GM19467 (cell line): ENCODE results near the gene STRN3.
"Not testable (repeated sequence)": the region's sequence is repeated elsewhere in the genome, so short reads cannot be mapped to it uniquely, and the experiment has no call there.

Source experiments
- ATAC-seq: cut with Tn5 transposase; IDR thresholded peaks from one replicate; pipeline ENCODE4 v1.9.1; 2021; ENCODE audit warnings: mild to moderate bottlenecking, moderate library complexity; ENCODE audit not compliant: unreplicated experiment

The STRN3 gene

DNA sequence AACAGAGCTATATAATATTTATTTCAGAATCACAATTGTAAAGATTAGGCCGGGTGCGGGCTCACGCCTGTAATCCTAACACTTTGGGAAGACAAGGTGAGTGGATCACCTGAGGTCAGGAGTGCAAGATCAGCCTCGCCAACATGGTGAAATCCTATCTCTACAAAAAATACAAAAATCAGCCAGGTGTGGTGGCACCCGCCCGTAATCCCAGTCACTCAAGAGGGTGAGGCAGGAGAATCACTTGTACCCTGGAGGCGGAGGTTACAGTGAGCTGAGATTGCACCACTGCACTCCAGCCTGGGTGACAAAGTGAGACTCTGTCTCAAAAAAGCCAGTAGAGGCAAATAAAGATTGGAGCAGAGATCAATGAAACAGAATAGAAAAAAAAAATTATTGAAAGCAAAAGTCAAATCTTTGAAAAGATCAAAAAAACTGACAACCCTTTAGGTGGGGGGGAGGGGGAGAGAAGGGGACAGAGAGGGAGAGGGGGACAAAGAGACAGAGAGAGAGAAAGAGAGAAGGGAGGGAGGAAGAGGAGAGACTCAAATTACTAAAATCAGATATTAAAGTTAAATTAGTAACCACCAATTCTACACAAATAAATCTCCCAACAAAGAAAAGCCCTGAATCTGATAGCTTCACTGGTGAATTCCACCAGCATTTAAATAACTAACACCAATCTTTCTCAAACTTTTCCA, 53.1 kb downstream of the STRN3 start:
- no peak for ATAC-seq

DNA sequence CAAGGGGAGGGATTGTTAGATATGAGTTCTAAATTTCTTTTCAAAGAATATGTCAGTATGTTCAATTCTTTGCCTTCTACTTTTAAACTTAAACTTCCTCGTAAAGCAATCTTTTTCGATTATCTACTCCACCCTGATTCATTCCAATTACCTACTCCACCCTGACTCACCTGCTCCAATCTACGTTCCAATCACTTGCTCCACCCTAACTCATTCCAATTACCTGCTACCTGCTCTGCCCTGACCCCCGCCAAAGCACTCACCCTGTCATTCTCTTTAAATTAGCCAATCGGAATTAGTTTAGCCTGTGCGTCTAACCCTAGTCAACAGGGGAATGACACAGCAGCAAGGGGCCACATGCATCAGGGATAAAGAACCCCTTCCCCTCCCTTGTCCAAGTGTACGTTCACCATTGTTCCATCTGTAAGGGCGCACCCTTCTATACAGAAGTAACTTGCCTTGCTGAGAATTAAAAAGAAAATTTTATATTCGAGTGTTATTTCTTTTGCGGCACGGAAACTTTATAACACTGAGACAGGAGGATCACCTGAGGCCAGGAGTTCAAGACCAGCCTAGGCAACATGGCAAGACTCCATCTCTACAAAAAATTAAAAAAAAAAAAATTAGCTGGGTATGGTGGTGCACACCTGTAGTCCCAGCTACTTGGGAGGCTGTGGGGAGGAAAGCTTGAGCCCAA, 54.0 kb downstream of the STRN3 start:
- ATAC-seq: not testable (repeated sequence)

DNA sequence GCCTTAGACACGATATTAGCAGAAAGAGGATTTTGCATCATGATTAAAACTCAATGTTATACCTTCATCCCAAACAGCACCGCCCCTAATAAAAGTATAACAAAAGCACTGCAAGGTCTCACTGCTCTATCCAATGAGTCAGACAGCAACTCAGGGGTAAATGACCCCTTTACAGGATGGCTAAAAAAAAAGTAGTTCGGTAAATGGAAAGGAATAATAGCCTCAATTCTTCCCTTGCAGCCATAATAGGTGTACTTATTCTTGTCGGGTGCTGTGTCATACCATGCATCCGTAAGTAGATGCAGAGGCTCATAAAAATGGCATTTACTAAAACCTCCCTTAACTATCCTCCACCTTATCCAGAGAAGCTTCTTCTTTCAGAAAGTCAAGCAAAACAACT, 54.6 kb downstream of the STRN3 start:
- no peak for ATAC-seq

DNA sequence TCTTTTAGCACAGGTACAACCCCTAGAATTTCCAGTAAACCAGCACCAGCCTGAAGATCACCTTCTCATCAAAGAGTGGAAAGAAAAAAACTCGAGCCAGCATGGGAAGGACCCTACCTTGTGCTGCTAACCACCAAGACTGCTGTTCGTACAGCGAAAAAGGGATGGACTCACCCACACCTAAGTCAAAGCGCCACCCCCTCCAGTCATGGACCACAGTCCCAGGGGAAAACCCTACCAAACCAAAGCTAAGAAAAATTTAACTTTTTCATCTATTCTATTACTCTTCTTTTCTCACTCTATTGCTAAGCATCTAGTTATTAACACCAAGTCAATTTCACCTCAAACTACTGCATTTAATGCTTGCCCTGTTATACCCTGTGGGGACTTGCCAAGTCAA, 56.4 kb downstream of the STRN3 start:
- ATAC-seq: peak; percentile 64

DNA sequence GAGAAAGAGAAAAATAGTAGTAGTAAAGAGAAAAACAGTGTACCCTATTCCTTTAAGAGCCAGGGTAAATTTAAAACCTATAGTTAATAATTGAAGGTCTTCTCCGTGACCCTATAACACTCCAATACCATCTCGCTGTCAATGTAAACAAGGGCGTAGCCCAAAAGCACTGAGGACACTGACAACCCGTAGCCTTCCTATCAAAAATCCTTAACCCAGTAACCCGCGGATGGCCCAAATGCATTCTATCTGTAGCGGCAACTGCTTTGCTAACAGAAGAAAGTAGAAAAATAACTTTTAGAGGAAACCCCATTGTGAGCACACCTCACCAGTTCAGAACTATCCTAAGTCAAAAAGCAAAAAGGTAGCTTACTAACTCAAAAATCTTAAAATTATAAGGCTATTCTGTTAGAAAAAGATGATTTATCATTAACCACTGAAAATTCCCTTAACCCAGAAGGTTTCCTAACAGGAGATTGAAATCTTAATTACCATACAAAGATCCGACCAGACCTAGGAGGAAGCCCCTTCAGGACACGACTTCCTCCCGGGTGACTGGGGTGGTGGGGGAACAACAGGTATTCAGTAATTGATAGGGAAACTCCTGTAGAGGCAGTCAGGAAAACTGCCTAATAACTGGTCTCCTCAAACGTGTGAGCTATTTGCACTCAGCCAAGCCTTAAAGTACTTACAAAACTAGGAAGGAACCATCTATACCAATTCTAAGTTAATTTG, 58.6 kb downstream of the STRN3 start:
- ATAC-seq: not testable (repeated sequence)

DNA sequence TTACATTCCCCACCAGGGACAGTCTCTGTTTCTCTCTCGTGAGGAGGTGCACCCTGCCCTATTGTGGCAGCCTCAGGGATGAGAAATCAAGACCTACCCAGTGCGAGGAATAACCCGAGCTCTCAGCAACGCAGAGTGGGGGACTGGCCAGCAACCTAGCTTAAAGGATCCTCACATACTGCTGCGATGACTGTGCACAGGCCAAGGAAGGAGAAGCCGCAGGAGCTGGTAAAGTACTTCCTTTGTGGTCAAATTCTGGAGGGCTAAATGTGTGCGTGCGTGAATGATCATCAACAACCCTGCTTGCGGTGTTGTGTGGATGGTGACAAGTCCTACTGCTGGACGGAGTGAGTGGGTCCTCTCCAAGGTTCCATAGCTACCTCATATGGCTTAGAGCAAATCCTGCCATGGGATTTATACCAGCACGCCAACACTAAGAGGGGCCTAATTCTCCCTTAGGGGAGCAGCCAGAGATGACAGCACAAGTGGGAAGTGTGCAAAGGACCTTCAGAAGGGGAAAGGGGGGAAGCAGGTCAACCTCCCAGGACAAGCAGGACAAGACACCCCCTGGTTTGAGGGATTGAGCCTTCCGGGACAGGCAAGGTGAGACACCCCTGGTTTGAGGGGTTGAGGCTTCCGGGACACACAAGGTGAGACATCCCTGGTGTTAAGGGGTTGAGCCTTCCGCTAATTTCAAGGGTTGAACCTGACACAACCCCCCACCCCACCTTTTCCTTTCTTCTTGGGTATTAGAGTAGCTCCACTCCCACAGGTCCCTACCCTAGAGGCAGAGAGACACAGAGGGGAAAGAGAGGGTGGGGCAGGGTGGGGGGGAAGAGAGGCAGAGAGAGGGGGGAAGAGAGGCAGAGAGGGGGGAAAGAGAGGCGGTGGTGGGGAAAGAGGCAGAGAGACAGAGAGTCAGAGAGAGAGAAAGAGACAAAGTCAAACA, 59.5 kb downstream of the STRN3 start:
- no peak for ATAC-seq

DNA sequence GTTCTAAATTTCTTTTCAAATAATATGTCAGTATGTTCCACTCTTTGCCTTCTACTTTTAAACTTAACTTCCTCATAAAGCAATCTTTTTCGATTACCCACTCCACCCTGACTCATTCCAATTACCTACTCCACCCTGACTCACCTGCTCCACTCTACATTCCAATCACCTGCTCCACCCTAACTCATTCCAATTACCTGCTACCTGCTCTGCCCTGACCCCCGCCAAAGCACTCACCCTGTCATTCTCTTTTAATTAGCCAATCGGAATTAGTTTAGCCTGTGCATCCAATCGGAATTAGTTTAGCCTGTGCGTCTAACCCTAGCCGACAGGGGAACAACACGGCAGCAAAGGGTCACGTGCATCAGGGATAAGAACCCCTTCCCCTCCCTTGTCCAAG, 60.3 kb downstream of the STRN3 start:
- not testable (repeated sequence) for ATAC-seq

DNA sequence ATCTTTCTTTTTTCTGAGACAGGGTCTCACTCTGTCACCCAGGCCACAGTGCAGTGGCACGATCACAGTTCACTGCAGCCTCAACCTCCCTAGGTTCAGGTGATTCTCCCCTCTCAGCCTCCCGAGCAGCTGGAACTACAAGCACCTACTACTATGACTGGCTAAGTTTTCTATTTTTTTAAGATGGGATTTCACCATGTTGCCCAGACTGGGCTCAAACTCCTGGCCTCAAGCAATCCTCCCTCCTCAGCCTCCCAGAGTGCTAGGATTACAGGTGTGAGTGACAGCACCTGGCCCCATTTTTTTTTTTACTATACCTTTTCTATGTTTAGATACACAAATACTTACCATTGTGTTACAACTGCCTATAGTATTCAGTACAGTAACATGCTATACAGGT, 63.6 kb downstream of the STRN3 start:
- not testable (repeated sequence) for ATAC-seq

DNA sequence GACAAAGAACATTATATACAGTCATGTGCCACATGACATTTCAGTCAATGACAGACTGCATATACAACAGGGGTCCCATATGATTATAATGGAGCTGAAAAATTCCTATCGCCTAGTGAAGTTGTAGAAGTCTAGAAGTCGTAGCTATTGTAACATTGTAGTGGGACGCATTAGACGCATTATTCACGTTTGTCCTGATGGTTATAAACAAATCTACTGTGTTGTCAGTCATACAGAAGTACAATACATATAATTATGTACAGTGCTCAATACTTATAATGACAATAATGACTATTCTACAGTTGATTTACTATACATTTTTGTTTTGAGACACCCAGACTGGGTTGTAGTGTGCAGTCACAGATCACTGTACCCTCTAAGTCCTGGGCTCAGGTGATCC, 64.8 kb downstream of the STRN3 start:
- no peak for ATAC-seq

DNA sequence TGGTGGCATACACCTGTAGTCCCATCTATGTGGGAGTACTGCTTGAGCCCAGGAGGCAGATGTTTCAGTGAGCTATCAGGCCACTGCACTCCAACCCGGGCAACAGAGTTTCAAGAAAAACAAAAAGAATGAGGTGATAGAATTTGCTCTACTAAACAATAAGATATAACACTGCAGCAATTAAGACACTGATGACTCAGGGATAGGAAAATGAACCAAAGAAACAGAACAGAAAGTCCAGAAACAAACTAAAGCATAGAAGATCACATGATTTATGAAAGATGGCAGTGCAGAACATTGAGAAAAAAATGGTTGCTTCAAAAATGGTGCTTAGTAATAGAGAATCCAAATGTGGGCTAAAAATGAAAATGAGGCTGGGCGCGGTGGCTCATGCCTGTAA, 66.0 kb downstream of the STRN3 start:
- no peak for ATAC-seq

DNA sequence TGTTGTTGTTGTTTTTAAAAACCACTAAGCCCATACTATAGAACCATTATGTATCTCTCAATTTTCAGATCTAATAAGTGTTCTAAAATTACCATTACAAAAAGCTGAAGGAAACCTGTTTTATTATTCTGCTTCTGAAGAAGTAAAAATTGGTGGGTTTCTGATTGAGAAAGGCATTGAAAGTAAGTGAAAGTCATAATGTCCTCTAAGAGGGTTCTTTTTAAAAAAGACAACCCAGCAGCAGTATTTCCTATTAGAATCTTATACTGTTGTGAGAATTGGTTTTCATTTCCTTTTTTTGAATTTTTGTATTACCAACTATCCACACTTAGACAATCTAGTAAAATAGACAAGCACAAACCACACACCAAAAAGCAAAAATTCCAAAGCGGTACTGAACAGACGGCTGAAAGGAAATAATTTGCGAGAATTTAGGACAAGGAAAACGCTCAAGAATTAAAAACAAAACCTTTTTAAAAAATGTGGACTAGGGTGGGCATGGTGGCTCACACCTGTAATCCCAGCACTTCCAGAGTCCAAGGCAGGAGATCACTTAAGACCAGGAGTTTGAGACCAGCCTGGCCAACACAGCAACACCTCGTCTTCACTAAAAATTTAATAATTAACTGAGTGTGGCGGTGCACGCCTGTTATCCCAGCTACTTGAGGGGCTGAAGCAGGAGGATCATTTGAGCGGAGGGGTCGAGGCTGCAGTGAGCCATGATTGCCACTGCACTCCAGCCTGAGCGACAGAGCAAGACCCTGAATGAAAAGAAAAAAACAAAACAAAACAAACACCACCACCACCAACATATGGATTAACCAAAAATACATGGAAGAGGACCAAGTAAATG, 67.4 kb downstream of the STRN3 start:
- ATAC-seq: no peak

DNA sequence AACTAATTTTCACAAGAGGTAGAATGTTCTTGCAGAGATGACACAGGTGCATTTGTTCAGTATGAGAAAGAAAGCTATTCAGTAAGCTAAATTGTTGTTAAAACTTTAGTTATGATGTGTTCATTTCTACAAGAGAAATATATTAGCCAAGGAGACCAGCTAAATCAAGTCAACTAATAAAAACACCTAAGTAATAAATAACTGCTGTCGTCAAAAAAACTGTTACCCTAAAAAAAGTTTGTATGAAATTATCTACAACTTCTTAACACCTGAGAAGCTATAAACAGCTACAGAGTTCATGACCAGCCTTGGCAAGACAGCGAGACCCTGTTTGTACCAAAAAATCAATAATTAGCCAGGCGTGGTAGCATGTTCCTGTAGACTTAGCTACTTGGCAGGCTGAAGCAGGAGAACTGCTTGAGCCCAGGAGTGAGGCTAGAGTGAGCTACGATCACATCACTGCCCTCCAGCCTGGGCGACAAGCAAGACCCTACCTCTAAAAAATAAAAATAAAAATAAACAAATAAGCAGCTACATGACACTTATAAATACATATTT, 68.3 kb downstream of the STRN3 start:
- ATAC-seq: peak; percentile 73

DNA sequence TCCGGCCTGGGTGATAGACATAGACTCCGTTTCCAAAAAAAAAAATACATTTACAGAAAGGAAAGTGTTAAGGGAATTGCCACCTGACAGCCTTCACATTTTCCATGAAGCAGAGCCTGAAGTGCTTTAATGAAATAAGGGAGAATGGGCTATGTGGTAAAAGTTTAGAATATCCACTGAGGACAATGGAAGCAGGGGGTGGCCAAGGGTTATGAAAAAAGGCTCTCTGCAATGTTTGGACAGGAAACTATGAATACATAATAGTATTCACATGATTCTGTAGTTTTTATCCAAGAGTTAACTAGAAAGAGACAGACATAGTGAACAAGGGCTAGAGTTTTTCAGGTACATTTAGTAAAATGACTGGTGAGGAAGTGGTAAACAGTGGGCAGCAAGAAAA, 76.5 kb downstream of the STRN3 start:
- ATAC-seq: no peak

DNA sequence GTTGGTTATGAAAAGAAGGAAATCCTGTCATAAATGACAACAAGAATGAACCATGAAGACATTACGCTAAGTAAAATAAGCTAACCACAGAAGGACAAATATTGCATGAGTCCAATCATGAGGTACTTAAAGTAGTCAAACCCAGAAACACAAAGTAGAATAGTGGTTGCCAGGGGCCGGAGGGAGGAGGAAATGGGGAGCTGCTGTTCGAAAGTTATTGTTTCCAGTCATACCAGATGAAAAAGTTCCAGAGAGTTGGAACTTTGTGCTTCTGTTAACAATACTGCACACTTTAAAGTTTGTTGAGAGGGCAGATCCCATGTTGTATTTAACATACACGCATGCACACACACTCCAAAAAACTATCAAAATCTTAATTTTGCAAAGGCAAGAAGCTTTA, 82.5 kb downstream of the STRN3 start:
- ATAC-seq: no peak

DNA sequence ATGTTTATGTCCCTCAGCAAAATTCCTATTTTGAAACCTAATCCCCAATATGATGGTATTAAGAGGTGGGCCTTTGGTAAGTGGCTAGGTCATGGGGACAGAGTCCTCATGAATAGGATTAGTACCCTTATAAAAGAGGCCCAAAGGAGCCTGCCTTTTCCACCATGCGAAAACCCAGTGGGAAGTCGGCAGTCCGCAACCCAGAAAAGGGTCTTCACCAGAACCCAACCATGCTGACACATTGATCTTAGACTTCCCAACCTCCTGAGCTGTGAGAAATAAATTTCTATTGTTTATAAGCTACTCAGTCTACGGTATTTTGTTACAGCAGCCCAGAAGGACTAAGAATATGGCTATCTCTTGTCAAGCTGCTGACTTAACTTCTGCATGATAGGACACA, 85.3 kb downstream of the STRN3 start:
- ATAC-seq: no peak

DNA sequence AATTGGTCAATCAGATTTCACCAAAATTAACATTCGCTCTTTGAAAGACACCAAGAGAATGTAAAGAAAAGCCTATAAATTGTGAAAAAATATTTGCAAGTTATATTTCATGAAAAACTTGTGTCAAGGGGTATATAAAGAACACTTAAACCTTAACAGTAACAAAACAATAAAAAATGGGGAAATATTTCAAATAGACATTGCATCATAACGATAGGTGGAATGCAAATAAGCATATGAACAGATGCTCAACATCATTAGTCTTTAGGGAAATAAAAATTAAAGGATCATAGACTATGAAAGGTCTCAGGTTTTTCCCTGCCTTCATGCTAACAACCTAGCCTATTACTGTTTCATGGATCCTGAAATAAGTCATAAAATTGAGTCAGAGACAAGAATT, 87.6 kb downstream of the STRN3 start:
- ATAC-seq: no peak

DNA sequence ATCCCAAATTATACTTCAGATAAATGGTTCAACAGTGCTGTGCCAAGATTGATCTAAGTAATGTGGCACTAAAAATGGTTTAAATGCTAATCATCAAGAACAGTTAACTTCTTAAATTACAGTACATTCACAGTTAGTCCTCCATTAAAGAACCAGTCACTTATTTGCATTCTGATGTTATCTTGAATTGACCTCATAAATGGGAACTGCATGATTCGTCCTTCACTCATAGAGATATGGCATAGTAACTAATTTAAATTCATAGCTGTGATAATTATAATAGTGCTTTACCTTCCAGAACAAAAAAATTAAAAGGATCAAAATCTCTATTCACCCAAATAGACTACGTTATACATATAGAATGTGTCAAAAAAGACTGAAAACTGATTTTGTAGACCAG, 90.7 kb downstream of the STRN3 start:
- ATAC-seq: no peak

DNA sequence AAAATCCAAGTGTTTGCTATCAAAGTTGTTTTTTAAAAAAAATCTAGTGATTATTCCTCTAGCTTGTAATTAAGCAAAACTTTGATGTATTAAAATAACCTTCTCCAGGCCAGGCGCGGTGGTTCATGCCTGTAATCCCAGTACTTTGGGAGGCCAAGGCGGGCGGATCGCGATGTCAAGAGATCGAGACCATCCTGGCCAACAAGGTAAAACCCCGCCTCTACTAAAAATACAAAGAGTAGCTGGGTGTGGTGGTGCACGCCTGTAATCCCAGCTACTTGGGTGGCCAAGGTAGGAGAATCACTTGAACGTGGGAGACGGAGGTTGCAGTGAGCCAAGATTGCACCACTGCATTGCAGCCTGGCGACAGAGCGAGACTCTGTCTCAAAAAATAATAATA, 92.2 kb downstream of the STRN3 start:
- not testable (repeated sequence) for ATAC-seq

DNA sequence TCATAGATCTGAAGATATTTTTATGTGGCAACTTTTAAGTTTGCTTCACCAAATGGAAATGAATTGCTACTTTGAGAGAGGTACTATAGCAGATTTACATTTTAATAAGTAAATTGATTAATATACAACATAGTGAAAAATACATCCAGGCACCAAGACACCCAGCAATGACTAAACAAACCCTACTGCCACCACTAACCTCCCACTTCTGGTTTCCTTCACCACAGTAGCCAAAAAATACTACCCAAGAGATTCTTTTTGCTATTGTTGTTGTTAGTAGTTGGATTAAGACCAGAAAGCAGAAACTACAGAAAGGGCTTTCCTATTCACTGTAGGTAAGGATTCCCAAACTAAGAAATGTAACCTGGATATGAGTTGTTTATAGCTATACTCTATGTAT, 97.7 kb downstream of the STRN3 start:
- ATAC-seq: no peak

DNA sequence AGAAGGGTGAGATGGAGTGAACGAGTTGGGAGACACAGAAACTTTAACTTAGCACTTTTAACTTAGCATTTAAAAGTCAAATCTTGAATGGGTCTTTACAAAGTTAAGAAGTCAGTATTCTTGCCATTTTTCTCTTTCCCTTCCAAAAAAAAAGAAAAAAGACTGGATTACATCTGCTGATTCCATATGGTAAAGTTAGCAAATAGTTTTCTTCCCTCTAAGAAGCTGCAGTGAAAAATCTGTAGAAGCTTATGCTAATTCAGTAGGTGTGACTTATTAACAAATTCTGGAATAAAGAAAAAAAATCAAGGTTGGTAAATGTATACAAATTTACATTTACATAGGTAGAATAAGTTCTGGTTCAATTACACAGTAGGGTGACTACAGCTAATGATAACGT, 100.9 kb downstream of the STRN3 start:
- ATAC-seq: no peak
